DND-41 (cell line): ENCODE data around the gene POU2F1.
A peak's percentile ranks its signal among the peaks of the same experiment; 100 is the strongest.

Experiments used
- ATAC-seq: fragments of 200-7000 bp; cut with Tn5 transposase; 3 replicates; pipeline ENCODE4 v1.9.1; 2021; ENCODE audit warnings: low read depth; ENCODE audit not compliant: insufficient read depth
- DNase-seq: peaks from one replicate; pipeline ENCODE4 v3.0.0-alpha.2; 2020
- H2AFZ ChIP-seq: 2 replicates; pipeline ENCODE4 v1.6.0; 2012; ENCODE audit warnings: low read depth, low read length
- H3K27ac ChIP-seq: 2 replicates; pipeline ENCODE4 v1.5.1; 2012; ENCODE audit warnings: low read length, inconsistent platforms
- H3K27me3 ChIP-seq: fragments of 200-600 bp; sonication (generic); 2 replicates; pipeline ENCODE4 v1.6.0; 2012; ENCODE audit warnings: low read length, mild to moderate bottlenecking, inconsistent platforms; ENCODE audit not compliant: insufficient read depth, poor library complexity
- H3K36me3 ChIP-seq: 2 replicates; pipeline ENCODE4 v1.5.1; 2012; ENCODE audit warnings: low read length, inconsistent platforms; ENCODE audit not compliant: insufficient read depth
- H3K4me1 ChIP-seq: 2 replicates; pipeline ENCODE4 v1.5.1; 2012; ENCODE audit warnings: mild to moderate bottlenecking, low read length; ENCODE audit not compliant: insufficient read depth
- H3K4me2 ChIP-seq: 2 replicates; pipeline ENCODE4 v1.6.0; 2012; ENCODE audit warnings: mild to moderate bottlenecking, moderate library complexity, low read length, inconsistent platforms; ENCODE audit not compliant: insufficient read depth
- H3K4me3 ChIP-seq, 2 experiments: fragments of 200-600 bp in 1 of 2; shearing (Covaris generic) in 1 of 2; 2 replicates each; pipeline ENCODE4 v1.5.1; 2012 to 2016; ENCODE audit warnings: inconsistent platforms in 2 of 2, low read length in 2 of 2, mild to moderate bottlenecking in 2 of 2, low read depth in 1 of 2, moderate library complexity in 1 of 2
- H3K79me2 ChIP-seq: 2 replicates; pipeline ENCODE4 v1.6.0; 2012; ENCODE audit warnings: low read length, inconsistent platforms; ENCODE audit not compliant: insufficient read depth
- H3K9ac ChIP-seq: 2 replicates; pipeline ENCODE4 v1.6.0; 2012; ENCODE audit warnings: low read depth, mild to moderate bottlenecking, inconsistent platforms, low read length, moderate library complexity
- H3K9me3 ChIP-seq: 2 replicates; pipeline ENCODE4 v1.5.1; 2012; ENCODE audit warnings: low read length, moderate library complexity, mild to moderate bottlenecking, inconsistent platforms; ENCODE audit not compliant: insufficient read depth, severe bottlenecking
- H4K20me1 ChIP-seq: 2 replicates; pipeline ENCODE4 v1.6.0; 2012; ENCODE audit warnings: low read length; ENCODE audit not compliant: insufficient read depth
- EZH2 ChIP-seq: IDR thresholded peaks from 3 replicates; pipeline ENCODE4 v1.6.1; 2012; ENCODE audit warnings: borderline replicate concordance, low read depth, mild to moderate bottlenecking, moderate library complexity, low read length, inconsistent platforms; ENCODE audit not compliant: severe bottlenecking
- TF ChIP-seq, protein P1 (sequence below): IDR thresholded peaks from 2 replicates; pipeline ENCODE4 v1.5.1; 2012; ENCODE audit warnings: borderline replicate concordance, low read length, moderate library complexity, mild to moderate bottlenecking; ENCODE audit not compliant: poor library complexity, severe bottlenecking; ENCODE audit errors: extremely low read depth

The POU2F1 gene

DNA sequence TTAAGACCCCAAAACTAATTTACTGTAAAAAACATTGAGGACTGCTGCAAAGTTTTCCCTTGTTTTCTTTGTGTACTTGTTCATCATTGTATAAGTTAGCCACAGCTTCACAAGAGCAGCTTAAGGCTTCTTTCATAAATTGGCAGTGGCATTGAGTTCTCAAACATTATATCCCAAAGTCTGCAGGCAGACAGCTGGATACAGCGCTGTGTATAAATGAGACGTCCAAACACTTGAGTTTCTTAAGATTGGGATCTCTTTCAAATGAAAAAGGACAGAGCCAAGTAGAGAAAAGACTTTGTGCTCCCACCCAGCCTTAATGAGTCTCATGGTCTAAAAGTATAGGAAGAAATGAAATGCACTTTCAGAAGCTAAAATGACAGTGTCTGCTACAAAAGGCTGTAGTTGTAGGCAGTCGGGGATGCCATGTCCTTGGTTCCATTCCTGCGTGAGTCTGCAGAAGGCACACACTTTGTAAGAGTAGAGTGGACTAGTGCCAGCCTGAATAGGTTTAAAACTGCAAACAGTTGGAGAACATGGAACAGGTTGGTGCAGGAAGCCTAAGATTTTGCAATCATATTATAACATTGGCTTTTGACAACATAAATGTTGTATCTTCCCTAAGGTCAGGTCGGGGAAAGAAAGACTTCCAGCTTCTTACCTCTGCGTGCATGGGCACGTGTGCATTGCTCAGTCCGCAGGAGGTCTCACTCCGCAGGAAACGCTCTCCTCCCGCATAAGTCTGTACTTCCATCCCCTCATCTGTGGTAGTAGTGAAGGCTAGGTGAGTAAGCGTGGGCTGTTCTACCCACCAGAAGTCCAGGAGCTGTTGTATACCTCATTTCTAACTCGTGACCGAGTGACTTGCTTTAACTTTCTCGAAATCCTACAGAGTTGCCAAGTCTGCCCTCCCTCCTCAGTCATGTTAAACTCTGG lies 203.3 kb downstream of the POU2F1 start:
- no peak overlapping the region for H3K9ac ChIP-seq
- H3K4me3 ChIP-seq, result no peak overlapping the region
- no peaks in the 10 kb centered on the region for H3K9me3 ChIP-seq
- no peak overlapping the region for H3K27ac ChIP-seq
- H3K36me3 ChIP-seq, result peaks cover 4% of the 10 kb centered on the region; the same call in 1 of the 2 replicates
- no peaks in the 10 kb centered on the region for H3K27me3 ChIP-seq
- peaks cover under 1% of the 10 kb centered on the region; the same call in 1 of the 2 replicates for H3K4me1 ChIP-seq
- DNase-seq (no peak), ATAC-seq (0 out of 3 replicates have a peak, but pooled peaks have one; percentile 20)
- no peak overlapping the region for H3K4me2 ChIP-seq
- no peaks in the 10 kb centered on the region for H4K20me1 ChIP-seq
- no peaks in the 10 kb centered on the region for H3K79me2 ChIP-seq
- no peak overlapping the region for H2AFZ ChIP-seq
- no peak for TF ChIP-seq EZH2
- TF ChIP-seq, protein P1, sequence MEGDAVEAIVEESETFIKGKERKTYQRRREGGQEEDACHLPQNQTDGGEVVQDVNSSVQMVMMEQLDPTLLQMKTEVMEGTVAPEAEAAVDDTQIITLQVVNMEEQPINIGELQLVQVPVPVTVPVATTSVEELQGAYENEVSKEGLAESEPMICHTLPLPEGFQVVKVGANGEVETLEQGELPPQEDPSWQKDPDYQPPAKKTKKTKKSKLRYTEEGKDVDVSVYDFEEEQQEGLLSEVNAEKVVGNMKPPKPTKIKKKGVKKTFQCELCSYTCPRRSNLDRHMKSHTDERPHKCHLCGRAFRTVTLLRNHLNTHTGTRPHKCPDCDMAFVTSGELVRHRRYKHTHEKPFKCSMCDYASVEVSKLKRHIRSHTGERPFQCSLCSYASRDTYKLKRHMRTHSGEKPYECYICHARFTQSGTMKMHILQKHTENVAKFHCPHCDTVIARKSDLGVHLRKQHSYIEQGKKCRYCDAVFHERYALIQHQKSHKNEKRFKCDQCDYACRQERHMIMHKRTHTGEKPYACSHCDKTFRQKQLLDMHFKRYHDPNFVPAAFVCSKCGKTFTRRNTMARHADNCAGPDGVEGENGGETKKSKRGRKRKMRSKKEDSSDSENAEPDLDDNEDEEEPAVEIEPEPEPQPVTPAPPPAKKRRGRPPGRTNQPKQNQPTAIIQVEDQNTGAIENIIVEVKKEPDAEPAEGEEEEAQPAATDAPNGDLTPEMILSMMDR, result no peak

GRCh38 chr1:167425482-167425881 lies 204.8 kb downstream of the POU2F1 start:
- H3K4me1 ChIP-seq, result no peaks in the 10 kb centered on the region
- H3K9ac ChIP-seq, result no peak overlapping the region
- H3K27ac ChIP-seq, result no peak overlapping the region
- no peaks in the 10 kb centered on the region for H3K79me2 ChIP-seq
- H3K4me3 ChIP-seq, result no peak overlapping the region
- H2AFZ ChIP-seq, result no peak overlapping the region
- no peaks in the 10 kb centered on the region for H4K20me1 ChIP-seq
- peaks cover 14% of the 10 kb centered on the region for H3K36me3 ChIP-seq
- H3K9me3 ChIP-seq, result no peaks in the 10 kb centered on the region
- no peak for ATAC-seq
- no peaks in the 10 kb centered on the region for H3K27me3 ChIP-seq
- H3K4me2 ChIP-seq, result no peak overlapping the region
- no peak for DNase-seq
- TF ChIP-seq EZH2, result no peak
- TF ChIP-seq, protein P1, result no peak

DNA sequence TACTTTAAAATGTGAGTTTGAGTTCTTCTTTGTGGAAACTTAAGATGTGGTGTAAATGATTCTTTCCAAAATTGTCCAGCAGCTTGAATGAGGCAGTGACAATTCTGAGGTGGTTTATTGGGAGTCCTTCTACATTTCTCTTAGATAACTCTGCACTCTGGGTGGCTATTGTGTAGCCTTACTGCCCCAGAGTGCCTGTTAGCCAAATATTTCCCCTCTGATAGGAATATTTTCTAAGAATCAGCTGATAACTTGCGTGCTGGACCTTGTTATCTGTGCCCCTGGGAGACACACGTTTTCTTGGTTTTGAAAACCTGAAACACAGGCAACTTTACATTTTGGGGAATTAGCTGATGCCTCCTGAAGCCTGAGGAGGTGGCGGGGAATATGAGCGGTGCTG lies 206.0 kb downstream of the POU2F1 start:
- Histone ChIP-seq H3K27me3 (no peaks in the 10 kb centered on the region), H2AFZ (no peak overlapping the region), H3K4me3 (no peak overlapping the region), H3K4me2 (no peak overlapping the region), H3K9me3 (no peaks in the 10 kb centered on the region), H3K9ac (no peak overlapping the region), H3K36me3 (peaks cover 26% of the 10 kb centered on the region), H3K79me2 (no peaks in the 10 kb centered on the region), H3K4me1 (no peaks in the 10 kb centered on the region), H4K20me1 (no peaks in the 10 kb centered on the region), H3K27ac (no peak overlapping the region)
- TF ChIP-seq, protein P1, result no peak
- TF ChIP-seq EZH2, result no peak
- DNase-seq (no peak), ATAC-seq (no peak)
